GM23338 (cell line): ENCODE data around the gene PPP6R2. TPM values are rescaled to one million over a fixed set of nuclear protein-coding genes. Genes with fewer than 3 reads are reported as not detected.

ENCODE experiments used
- ATAC-seq: fragments of 200-7000 bp; cut with Tn5 transposase; 3 replicates; pipeline ENCODE4 v1.9.1; 2020
- DNase-seq: peaks from one replicate; pipeline ENCODE4 v3.0.0-alpha.2; 2015; ENCODE audit warnings: low spot score
- H2AFZ ChIP-seq: fragments of 200-600 bp; sonication (generic); 2 replicates; pipeline ENCODE4 v1.8.0; 2016; ENCODE audit warnings: antibody characterized with exemption, mild to moderate bottlenecking, moderate library complexity
- H3F3A ChIP-seq: fragments of 200-600 bp; sonication (generic); replicated peaks from 2 replicates; pipeline ENCODE4 v1.8.0; 2017; ENCODE audit warnings: antibody characterized with exemption, mixed run types, low read depth
- H3K27ac ChIP-seq: fragments of 200-600 bp; sonication (generic); 2 replicates; pipeline ENCODE4 v1.6.1; 2016; ENCODE audit warnings: low read depth
- H3K27me3 ChIP-seq: fragments of 200-600 bp; sonication (generic); 2 replicates; pipeline ENCODE4 v1.8.0; 2016; ENCODE audit warnings: mild to moderate bottlenecking, mixed run types, moderate library complexity; ENCODE audit not compliant: insufficient read depth
- H3K36me3 ChIP-seq: fragments of 200-600 bp; sonication (generic); 2 replicates; pipeline ENCODE4 v1.8.0; 2016; ENCODE audit warnings: mild to moderate bottlenecking; ENCODE audit not compliant: insufficient read depth
- H3K4me1 ChIP-seq: fragments of 200-600 bp; sonication (generic); 2 replicates; pipeline ENCODE4 v1.8.0; 2016; ENCODE audit warnings: mild to moderate bottlenecking, moderate library complexity; ENCODE audit not compliant: insufficient read depth
- H3K4me2 ChIP-seq: fragments of 200-600 bp; sonication (generic); 2 replicates; pipeline ENCODE4 v1.7.1; 2017; ENCODE audit warnings: mixed run types
- H3K4me3 ChIP-seq: fragments of 200-600 bp; sonication (generic); 2 replicates; pipeline ENCODE4 v1.6.1; 2016; ENCODE audit warnings: mixed run types
- H3K79me2 ChIP-seq: fragments of 200-600 bp; sonication (generic); replicated peaks from 2 replicates; pipeline ENCODE4 v1.8.0; 2017; ENCODE audit warnings: mild to moderate bottlenecking; ENCODE audit not compliant: insufficient read depth
- H3K9me2 ChIP-seq: fragments of 200-600 bp; sonication (generic); 2 replicates; pipeline ENCODE4 v1.8.0; 2017; ENCODE audit not compliant: insufficient read depth
- H4K20me1 ChIP-seq: fragments of 200-600 bp; sonication (generic); replicated peaks from 2 replicates; pipeline ENCODE4 v1.8.0; 2017; ENCODE audit warnings: mild to moderate bottlenecking; ENCODE audit not compliant: insufficient read depth
- H3K27ac Mint-ChIP-seq: 2 replicates; pipeline ENCODE4 v1.8.0; 2020; ENCODE audit warnings: inconsistent platforms, mild to moderate bottlenecking, moderate library complexity, mixed read lengths
- H3K27me3 Mint-ChIP-seq: 3 replicates; pipeline ENCODE4 v1.8.0; 2022; ENCODE audit warnings: low read depth, mild to moderate bottlenecking, moderate library complexity, mixed read lengths, inconsistent platforms; ENCODE audit not compliant: insufficient read depth, poor library complexity
- H3K36me3 Mint-ChIP-seq: 3 replicates; pipeline ENCODE4 v1.8.0; 2021; ENCODE audit warnings: low read depth, mild to moderate bottlenecking, inconsistent platforms, moderate library complexity, mixed read lengths
- H3K4me1 Mint-ChIP-seq: 3 replicates; pipeline ENCODE4 v1.8.0; 2020; ENCODE audit warnings: mild to moderate bottlenecking, inconsistent platforms, mixed read lengths
- H3K4me3 Mint-ChIP-seq: 3 replicates; pipeline ENCODE4 v1.8.0; 2021; ENCODE audit warnings: moderate library complexity, mild to moderate bottlenecking, inconsistent platforms, mixed read lengths
- H3K9me3 Mint-ChIP-seq: 3 replicates; pipeline ENCODE4 v1.8.0; 2020; ENCODE audit warnings: moderate library complexity, mild to moderate bottlenecking, inconsistent platforms, mixed read lengths
- CREB1 ChIP-seq: fragments of 250-450 bp; sonication (Bioruptor Pico); IDR thresholded peaks from 2 replicates; pipeline ENCODE4 v1.5.0; 2020; ENCODE audit warnings: low read depth, mild to moderate bottlenecking, moderate library complexity
- ETS1 ChIP-seq: IDR thresholded peaks from 2 replicates; pipeline ENCODE4 v1.6.1; 2016; ENCODE audit warnings: antibody characterized with exemption
- JUNB ChIP-seq: IDR thresholded peaks from one replicate; pipeline ENCODE4 v1.6.1; 2016; ENCODE audit warnings: antibody characterized with exemption; ENCODE audit not compliant: unreplicated experiment
- POLR2AphosphoS5 ChIP-seq: IDR thresholded peaks from 2 replicates; pipeline ENCODE4 v1.6.1; 2016; ENCODE audit warnings: antibody characterized with exemption, low read depth
- ZNF462 ChIP-seq: fragments of 250-450 bp; sonication (Bioruptor Pico); IDR thresholded peaks from 2 replicates; pipeline ENCODE4 v1.5.0; 2020; ENCODE audit warnings: mild to moderate bottlenecking, moderate library complexity
- polyA plus RNA-seq: library from polyadenylated mRNA; unstranded; fragments of >200 nt; fragmentation: Nextera tagmentation; extraction: Ambion mirVana; gene quantifications from 2 replicates; pipeline ENCODE4 v1.2.1, GENCODE V29; 2016
- total RNA-seq: library from RNA; depleted of rRNA; stranded (reverse); fragments of >200 nt; shearing (Covaris generic); gene quantifications from 2 replicates; pipeline ENCODE4 v1.2.3, GENCODE V29; 2014

Gene PPP6R2
- total and polyA plus RNA-seq, 2 experiments from 2014 or later: 11.9 to 45.8 TPM

DNA sequence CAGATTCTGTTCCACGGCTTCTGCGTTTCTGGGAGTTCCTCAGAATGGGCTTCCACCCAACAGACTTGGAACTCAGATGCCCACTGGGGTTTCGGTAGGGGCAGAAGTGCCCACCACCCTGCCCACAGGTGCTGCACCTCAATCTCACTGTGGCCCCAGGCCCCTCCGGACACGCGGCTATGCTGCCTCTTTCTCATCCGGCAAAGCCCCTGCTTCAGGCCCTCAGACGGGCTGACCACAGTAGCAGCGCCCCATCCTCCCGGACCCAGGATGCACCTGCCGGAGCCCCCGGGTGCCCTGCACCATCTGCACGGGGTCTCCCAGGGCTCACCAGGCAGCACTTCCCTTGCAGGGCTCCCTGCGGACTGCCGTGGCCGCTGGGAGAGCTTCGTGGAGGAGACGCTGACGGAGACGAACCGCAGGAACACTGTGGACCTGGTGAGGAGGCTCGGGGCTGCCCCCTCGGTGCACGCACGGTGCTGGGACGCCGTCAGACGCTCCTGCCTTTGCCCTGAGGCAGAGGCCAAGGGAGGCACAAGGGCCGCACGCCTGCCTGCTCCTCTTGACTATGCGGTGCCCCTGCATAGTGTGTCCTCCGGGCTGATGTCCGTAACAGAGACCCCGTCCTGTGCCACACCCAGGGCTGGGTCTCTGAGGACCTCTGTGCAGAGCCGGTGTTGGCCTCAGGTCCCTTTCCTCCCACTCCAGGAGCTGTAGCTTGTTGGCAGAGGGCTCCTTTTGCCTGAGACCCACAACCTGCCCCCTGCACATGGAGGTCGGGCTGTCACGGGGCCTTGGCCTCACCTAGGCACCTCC lies 93.1 kb downstream of the PPP6R2 start:
- Histone ChIP-seq H2AFZ (no peak overlapping the region), H3K4me2 (no peak overlapping the region), H4K20me1 (no peaks in the 10 kb centered on the region), H3K4me1 (no peaks in the 10 kb centered on the region), H3K9me2 (no peaks in the 10 kb centered on the region), H3K4me3 (no peak overlapping the region), H3K27me3 (no peaks in the 10 kb centered on the region), H3F3A (no peaks in the 10 kb centered on the region), H3K79me2 (no peaks in the 10 kb centered on the region), H3K27ac (no peak overlapping the region), H3K36me3 (no peaks in the 10 kb centered on the region; the same call in 1 of the 2 replicates)
- no peaks in the 10 kb centered on the region for H3K4me1 Mint-ChIP-seq
- TF ChIP-seq POLR2AphosphoS5 (no peak), JUNB (no peak), CREB1 (CRISPR knock-in tag) (no peak), ETS1 (no peak), ZNF462 (CRISPR knock-in tag) (no peak)
- H3K9me3 Mint-ChIP-seq: no peaks in the 10 kb centered on the region
- no peak overlapping the region for H3K27ac Mint-ChIP-seq
- no peak overlapping the region for H3K4me3 Mint-ChIP-seq
- peaks cover 10% of the 10 kb centered on the region; the same call in 2 of the 3 replicates for H3K36me3 Mint-ChIP-seq
- DNase-seq (no peak), ATAC-seq (no peak)
- H3K27me3 Mint-ChIP-seq: peaks cover 9% of the 10 kb centered on the region
